Coronary artery (tissue), 2 donors: Measurements from ENCODE around the gene ACTC1.
A peak's percentile ranks its signal among the peaks of the same experiment; 100 is the strongest.
"Not testable (repeated sequence)": the region's sequence is repeated elsewhere in the genome, so short reads cannot be mapped to it uniquely, and the experiment has no call there.

Source experiments
- DNase-seq: peaks from one replicate; pipeline ENCODE4 v3.0.0-alpha.2; 2017; ENCODE audit warnings: low spot score
- H3K27ac ChIP-seq, 2 donors: fragments of 200-600 bp; sonication (generic); one replicate each; pipeline ENCODE4 v1.5.1; 2016 to 2019
- H3K4me3 ChIP-seq: fragments of 200-600 bp; sonication (generic); 2 replicates; pipeline ENCODE4 v1.5.1; 2016; ENCODE audit warnings: mild to moderate bottlenecking, moderate library complexity
- TF ChIP-seq, protein P1 (sequence below): fragments of 200-600 bp; sonication (generic); IDR thresholded peaks from one replicate; pipeline ENCODE4 v1.5.1; 2019; ENCODE audit warnings: antibody characterized with exemption

ACTC1 gene

DNA sequence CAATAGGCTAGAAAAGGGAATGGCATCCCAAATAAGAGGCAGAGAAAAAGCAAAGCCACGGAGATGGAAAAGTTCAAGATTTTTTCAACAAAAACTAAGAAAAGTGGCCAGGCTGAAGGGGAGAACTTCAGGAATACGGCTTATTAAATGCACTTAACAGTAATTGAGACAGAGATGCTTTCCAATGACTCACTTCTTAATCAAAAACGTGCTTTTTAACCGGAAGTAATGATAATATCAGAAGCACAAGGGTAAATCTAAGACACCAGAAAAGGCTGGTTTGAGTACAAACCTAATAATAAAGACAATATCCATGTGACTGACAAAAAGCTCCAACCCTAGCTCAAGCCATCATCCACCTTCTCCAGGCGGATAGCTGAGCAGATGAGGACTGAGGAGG lies 24.8 kb upstream of the ACTC1 start:
- Histone ChIP-seq H3K4me3 (no peak overlapping the region), H3K27ac (no peak overlapping the region)
- TF ChIP-seq, protein P1, sequence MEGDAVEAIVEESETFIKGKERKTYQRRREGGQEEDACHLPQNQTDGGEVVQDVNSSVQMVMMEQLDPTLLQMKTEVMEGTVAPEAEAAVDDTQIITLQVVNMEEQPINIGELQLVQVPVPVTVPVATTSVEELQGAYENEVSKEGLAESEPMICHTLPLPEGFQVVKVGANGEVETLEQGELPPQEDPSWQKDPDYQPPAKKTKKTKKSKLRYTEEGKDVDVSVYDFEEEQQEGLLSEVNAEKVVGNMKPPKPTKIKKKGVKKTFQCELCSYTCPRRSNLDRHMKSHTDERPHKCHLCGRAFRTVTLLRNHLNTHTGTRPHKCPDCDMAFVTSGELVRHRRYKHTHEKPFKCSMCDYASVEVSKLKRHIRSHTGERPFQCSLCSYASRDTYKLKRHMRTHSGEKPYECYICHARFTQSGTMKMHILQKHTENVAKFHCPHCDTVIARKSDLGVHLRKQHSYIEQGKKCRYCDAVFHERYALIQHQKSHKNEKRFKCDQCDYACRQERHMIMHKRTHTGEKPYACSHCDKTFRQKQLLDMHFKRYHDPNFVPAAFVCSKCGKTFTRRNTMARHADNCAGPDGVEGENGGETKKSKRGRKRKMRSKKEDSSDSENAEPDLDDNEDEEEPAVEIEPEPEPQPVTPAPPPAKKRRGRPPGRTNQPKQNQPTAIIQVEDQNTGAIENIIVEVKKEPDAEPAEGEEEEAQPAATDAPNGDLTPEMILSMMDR = no peak
- DNase-seq = no peak

DNA sequence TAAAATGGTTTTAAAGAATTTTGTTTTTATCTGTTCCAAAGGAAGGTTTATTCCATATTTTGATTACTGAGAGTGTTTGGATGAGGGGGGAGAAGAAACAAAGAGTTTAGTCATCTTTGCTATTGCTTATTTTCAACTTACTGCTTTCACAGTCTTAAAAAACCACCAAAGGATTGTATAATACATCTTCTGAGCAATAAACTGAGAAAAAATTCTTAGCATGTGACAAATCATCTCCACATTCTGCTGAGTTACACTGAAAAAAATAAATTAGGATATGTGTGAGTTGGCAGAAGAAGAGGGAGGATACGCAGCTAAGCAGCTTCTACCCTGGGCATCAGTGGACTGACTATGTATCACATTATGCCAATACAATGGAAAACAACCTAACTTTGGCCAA lies 23.2 kb upstream of the ACTC1 start:
- DNase-seq = no peak
- TF ChIP-seq, protein P1 = no peak
- H3K27ac ChIP-seq = no peak overlapping the region
- no peak overlapping the region for H3K4me3 ChIP-seq

DNA sequence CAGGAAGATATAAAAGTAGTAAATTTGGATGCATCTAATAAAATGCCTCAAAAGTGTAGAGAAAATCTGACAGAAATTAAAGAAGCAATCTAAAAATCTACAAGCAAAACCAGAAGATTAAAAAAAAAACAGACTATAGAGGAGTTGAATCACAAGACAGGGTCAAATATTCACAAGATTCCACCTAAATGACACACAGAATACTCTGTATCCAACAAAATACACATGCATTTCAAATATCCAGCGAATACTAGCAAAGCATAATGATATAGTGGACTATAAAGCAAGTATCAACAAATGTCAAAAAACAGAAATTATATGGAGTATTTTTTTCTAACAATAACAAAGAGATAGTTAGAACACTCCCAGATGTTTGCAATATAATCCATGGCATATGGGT lies 20.5 kb upstream of the ACTC1 start:
- TF ChIP-seq, protein P1 = no peak
- Histone ChIP-seq H3K27ac (no peak overlapping the region), H3K4me3 (no peak overlapping the region)
- no peak for DNase-seq

DNA sequence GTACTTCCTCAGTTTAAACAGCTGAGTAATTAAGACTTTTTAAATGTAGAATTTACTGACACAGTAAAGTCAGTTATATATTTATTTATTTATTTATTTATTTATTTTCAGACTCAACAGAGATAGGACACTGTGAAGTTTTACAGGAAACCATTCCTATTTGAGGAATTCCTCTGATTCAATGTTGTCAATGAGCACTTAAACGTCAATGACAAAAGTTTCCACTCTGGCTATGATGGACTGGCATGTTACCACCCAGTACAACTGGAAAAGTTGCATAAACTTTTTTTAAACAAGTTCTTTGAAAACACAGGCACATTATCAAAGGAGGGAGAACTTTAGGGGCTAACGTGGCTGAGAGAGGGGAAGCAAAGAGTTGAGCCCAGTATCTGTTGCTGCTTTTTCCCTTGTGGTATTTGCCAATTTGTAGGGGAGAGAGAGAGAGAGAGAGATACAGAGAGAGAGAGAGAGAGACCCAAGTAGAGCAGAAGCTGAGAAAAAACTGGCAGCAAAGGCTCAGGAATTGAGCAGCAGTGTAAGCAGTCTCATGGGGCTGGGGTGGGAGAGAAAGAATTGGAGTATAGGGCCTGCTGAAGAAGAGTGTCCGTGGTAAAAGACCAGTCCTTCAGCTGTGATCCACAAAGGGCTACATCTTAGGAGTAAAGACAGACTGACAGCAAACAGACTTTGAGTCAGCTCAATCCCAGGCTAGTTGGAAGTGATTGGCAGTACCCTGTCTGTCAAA lies 18.3 kb upstream of the ACTC1 start:
- DNase-seq = no peak
- no peak overlapping the region for H3K4me3 ChIP-seq
- peak overlapping the region; percentile 39 to 84 for H3K27ac ChIP-seq
- TF ChIP-seq, protein P1 = no peak

DNA sequence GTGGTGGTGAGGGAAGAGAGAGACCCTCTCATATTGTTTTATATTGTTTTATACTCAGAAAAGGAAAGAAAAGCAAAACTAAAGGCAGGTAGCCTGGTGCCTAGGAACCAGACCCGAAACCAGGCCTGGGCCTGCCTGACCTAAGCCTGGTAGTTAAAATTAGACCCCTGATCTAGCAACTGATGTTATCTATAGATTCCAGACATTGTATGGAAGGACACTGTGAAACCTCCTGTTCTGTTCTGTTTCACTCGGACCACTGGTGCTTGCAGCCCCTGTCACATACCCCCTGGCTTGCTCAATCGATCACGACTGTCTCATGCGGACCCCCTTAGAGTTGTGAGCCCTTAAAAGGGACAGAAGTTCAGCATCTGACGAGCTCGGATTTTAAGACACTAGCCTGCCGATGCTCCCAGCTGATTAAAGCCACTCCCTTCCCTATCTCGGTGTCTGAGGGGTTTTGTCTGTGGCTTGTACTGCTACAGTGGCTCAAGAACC lies 17.6 kb upstream of the ACTC1 start:
- H3K4me3 ChIP-seq, DNase-seq: not testable (repeated sequence)
- peak overlapping the region; percentile 39 to 84 for H3K27ac ChIP-seq

DNA sequence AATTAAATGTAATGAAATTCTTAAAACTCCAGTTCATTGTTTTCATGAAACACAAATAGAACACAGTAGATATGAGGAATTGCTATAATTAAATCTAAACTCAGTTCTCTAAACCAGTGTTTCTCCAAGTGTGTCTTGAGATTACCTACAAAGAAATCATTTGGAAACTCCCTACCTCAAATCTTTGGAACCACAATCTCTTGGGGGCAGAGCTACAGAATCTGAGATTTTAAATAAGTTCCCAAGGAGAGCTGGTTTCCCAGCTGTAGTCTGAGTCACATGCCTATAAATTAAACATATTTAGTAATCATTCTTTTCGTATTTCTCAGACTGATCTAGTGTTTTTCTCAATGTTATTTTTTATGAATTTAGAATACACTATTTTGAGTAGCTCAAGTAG lies 17.0 kb upstream of the ACTC1 start:
- H3K4me3 ChIP-seq = no peak overlapping the region
- H3K27ac ChIP-seq = peak overlapping the region; percentile 84
- TF ChIP-seq, protein P1 = no peak
- no peak for DNase-seq

DNA sequence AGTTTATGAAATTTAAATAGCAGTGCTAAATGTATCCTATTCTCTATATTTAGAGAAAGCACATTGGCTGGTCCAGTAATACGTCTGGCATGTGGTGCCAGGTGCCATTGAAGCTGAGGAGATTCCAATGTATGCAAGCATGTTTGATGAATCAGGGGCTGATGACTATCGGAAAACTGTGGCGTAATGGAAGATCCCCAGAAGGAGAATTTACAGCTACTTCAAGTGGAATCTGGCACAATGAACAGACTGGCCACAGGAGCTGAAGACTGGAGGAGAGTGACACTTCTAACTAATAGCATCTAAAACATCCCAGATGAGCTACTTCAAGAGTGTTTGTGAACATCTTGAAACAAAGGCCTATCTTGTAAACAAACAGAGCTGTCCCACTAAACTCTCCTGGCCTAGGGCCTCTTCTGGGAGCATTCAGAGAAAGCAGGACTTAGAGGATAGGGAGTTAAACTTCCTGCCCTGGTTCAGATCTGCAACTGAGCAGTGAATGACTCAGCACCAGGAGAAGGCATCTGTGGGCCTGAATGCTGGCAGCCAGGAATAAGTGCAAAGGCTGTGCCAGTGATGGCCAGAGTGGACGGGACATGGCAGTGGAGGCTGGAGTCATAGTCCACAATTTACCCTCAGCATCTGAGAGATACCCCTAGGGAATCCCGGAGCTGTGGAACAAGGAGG lies 15.2 kb upstream of the ACTC1 start:
- no peak overlapping the region for H3K4me3 ChIP-seq
- H3K27ac ChIP-seq = peak overlapping the region; percentile 84
- TF ChIP-seq, protein P1 = no peak
- no peak for DNase-seq
